NAMALWA (cell line): Measurements from ENCODE around the gene PDXK.

ENCODE experiments used
- DNase-seq: peaks from one replicate; pipeline ENCODE4 v3.0.0-alpha.2; 2015; ENCODE audit warnings: low spot score

The PDXK gene

GRCh38 chr21:43783098-43783700 lies 64.3 kb downstream of the PDXK start:
- DNase-seq = no peak

- no peak for DNase-seq
These were observed 66.2 kb downstream of the PDXK start for GRCh38 chr21:43785134-43785533.

DNA sequence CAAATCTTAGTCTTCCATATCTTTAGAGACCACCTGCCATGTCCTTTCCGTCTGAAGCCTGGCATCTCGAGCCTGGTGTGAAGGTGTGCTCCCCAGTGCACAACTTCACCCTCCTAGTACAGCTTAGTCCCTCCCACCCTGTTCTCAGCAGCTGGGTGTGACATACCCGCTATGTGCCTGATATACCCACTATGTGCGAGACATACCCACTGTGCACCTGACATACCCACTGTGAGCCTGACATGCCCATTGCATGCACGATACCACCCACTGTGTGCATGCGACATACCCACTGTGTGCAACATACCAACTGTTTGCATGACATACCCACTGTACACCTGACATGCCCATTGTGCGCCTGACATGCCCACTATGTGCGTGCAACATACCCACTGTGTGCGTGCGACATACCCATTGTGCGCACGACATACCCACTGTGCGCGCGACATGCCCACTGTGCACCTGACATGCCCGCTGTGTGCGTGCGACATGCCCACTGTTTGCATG lies 67.4 kb downstream of the PDXK start:
- no peak for DNase-seq

- DNase-seq = no peak
These were observed 68.0 kb downstream of the PDXK start for GRCh38 chr21:43786807-43787440.

- DNase-seq = peak; percentile 94
These were observed 70.5 kb downstream of the PDXK start, which contains the start of gene RRP1 for GRCh38 chr21:43789276-43790009. Gene RRP1, plus strand, starts transcription at chr21:43789577. Its CDS starts 53 bp downstream, at chr21:43789630.

DNA sequence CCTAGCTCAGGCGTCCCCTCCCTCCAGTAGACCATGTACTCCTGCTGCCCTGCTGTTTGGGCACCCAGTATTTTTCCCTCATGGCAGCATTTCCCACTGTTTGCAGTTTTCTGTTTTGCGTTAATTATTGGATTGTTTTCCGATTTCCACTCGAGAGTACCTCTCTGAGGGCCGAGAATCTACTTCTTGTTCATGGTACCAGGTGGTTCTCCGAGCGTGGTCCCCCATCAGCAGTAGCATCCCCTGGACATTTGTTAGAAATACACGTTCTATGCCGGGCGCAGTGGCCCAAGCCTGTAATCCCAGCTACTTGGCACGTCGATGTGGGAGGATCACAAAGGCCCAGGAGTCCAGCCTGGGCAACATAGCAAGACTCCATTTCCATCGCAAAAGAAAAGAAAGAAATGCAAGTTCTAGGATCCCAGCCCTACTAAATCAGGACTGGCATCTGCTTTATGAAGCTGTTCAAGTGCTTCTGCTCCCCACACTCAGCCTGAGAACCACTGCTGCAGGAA lies 71.1 kb downstream of the PDXK start:
- no peak for DNase-seq

- no peak for DNase-seq
These were observed 73.5 kb downstream of the PDXK start for GRCh38 chr21:43792406-43792805.

- no peak for DNase-seq
These were observed 74.3 kb downstream of the PDXK start for GRCh38 chr21:43793243-43793642.

GRCh38 chr21:43794311-43794710 lies 75.4 kb downstream of the PDXK start:
- no peak for DNase-seq

GRCh38 chr21:43794857-43795256 lies 75.9 kb downstream of the PDXK start:
- DNase-seq = no peak

- no peak for DNase-seq
These were observed 78.5 kb downstream of the PDXK start for GRCh38 chr21:43797415-43797814.

DNA sequence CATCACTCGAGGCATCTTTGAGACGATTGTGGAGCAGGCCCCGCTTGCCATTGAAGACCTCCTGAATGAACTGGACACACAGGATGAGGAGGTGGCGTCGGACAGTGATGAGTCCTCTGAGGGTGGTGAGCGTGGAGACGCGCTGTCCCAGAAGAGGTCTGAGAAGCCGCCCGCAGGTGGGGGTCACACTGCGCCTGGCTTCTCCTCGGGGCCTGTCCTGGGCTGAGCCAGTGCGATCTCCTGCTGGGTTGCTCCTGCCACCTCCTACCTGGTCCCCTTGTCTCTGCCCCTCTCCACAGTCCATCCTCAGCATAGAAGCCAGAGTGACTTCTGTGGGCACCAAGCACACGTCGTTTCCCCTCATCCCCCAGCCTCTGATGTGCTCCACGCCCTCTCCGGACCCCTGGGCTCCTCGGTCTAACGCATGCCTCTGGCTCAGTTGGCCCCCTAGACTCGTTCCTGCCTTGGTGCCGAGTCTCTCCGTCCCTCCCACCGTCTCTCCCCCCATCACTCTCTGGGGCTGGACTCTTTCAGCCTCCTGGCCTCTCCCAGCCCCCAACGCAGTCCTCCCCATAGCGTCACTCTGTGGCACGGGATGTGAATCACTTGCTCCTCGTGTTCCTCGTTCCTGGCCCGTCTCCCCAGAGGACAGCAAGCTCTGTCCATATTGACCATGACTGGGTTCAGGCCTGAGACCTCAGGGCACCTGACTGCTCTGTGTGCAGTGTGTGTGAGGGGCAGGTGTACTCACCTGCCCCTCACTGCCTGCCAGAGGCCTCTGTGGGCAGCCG lies 79.2 kb downstream of the PDXK start:
- no peak for DNase-seq

DNA sequence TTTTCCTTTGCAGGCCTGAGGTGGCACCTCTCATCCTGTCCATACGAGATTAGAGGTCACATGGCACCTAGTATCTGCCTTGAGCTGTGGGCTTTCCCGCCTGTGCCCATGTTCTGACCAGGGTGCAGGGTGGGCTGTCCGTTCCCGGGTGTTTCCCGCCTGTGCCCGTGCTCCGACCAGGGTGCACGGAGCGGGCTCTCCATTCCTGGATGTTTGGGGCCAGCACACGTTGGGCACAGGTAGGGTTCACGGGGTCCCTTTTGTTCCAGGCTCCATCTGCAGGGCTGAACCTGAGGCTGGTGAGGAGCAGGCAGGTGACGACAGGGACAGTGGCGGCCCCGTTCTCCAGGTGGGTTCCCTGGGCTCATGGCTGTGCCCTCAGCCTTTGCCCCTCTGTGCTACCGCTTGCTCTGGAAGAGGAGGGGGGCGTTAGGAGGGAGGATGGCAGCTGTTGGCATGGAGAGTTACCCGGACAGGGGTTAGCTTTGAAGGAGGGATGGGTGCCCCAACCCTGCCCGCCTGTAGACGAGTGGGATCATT lies 80.4 kb downstream of the PDXK start:
- DNase-seq = no peak

GRCh38 chr21:43800124-43800523 lies 81.2 kb downstream of the PDXK start:
- DNase-seq = no peak

DNA sequence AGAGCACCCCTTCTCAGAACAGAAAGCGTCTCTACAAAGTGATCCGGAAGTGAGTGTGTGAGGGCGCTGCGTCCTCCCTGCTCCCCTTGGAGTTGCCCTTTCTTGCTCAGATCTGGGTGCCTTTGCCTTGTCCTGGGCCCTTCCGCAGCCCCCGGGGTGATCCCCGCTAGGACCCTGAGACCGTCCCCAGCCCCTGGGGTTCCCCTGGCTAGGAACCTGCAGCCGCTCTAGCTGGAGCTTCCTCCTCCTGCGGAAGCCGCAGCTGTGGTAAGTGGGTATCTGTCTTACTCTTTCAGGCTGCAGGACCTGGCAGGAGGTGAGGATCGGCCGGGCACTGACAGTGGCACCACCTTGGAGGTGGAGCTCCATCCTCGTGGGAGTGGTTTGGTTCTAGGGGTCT lies 81.6 kb downstream of the PDXK start:
- DNase-seq = no peak

GRCh38 chr21:43801006-43801783 lies 82.3 kb downstream of the PDXK start:
- no peak for DNase-seq

- DNase-seq = no peak
These were observed 83.9 kb downstream of the PDXK start for GRCh38 chr21:43802713-43803313.

DNA sequence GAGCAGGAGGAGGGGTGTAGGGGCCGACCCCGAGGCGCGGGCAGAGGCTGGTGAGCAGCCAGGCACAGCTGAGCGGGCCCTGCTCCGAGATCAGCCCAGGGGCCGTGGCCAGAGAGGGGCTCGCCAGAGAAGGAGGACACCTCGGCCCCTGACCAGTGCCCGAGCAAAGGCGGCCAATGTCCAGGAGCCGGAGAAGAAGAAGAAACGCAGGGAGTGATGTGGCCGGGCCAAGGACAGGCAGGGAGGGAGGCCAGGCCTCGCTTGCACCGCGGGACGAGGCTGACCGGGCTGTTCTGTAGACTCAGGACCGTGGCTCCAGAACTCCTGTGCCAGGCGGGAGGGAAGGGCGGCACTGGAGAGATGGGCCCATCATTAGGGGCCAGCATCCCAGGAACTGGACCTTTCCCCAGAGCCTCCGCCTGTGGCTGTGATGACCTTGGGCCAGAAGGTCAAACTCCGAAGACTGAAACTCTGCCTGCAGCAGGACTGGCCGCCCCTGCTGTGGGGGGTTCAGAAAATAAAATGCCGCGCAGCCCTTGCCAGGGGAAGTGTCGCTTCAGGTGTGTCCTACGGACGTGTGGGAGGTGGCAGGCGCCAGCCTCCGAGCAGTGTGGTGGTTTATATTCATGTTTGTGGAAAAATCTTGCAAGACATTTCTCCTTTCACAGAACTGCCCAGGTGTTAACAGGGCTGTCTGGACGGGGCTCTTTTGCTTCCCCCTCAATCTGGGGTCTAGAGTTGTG lies 84.8 kb downstream of the PDXK start:
- no peak for DNase-seq

GRCh38 chr21:43805275-43805800 lies 86.4 kb downstream of the PDXK start:
- DNase-seq = peak; percentile 95
